Globus pallidus (tissue), 1 donor: Measurements from ENCODE around the gene ARMH3.

Experiments
- DNase-seq: peaks from one replicate; pipeline ENCODE4 v3.0.0-alpha.2; 2015; ENCODE audit warnings: low spot score

Gene ARMH3

DNA sequence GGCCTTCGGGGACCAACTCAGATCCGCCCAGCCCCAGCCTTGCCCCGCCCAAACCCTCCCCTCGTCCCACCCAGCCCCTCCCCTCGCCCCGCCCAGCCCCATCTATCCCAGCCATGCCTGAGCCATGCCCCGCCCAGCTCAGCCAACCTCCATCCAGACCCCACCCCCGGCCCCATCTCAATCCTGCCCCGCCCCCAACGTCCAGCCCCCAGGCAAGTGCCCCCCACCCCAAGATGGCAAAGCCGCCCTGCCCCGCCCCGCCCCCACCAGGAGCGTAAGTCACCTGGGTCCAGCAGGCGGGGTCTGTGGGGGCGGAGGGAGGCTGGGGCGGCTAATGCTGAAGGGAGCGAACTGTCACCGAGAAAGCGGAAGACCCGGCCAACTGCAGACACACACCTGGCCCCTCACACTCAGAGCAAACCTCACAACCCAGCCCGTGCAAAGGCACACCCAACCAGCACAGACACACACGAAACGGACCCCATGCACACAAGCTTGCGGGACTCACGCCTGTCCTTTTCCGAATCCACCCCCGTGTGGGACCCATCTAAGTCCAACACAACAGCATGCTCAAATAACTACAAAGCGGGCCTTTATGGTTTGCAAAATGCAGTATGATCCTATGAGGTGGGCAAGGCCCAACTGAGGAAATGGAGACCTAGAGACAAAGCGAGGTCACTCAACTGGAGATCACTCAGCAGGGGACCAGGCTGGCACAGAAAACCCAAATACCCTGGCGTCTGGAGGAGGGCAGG lies 226.2 kb downstream of the ARMH3 start:
- no peak for DNase-seq

DNA sequence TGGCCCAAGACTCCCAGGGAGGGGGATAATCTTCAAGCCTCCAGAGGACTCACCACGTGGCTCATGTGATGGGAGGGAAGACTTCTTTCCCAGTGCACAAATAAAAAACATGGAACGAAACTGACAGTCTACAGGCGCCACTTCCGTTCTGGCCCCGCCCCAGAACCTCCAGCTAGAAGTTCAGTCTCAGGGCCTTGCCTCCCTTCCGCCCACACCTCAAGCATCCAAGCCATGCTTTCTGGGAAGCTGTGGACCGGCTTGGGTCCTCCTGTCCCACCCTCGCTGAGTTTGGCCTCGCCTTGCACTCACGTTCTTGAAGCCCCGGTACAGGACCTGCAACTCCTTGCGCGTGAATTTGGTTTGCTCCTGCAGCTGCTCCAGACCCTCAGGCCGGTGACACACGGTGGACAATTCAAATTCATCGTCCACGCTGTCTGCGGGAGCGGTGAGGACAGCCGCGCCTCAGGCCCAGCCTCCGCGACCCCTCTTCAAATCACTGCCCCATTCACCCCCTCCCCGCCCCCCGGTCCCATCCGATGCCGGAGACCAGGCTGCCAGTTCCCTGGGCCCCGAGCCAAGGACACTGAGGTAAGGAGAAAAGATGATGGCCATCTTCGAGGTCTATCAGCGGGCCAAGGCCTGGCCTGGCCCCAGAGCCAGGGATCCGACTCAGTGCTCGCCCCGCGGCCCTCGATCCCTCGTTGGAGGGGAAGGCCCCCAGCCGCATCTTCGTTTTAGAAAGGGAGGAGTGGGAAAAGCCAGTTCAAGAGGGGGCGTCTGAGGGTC lies 227.0 kb downstream of the ARMH3 start:
- DNase-seq: no peak

- DNase-seq: no peak
Measured at GRCh38 chr10:101827919-101828600, 227.9 kb downstream of the ARMH3 start.

DNA sequence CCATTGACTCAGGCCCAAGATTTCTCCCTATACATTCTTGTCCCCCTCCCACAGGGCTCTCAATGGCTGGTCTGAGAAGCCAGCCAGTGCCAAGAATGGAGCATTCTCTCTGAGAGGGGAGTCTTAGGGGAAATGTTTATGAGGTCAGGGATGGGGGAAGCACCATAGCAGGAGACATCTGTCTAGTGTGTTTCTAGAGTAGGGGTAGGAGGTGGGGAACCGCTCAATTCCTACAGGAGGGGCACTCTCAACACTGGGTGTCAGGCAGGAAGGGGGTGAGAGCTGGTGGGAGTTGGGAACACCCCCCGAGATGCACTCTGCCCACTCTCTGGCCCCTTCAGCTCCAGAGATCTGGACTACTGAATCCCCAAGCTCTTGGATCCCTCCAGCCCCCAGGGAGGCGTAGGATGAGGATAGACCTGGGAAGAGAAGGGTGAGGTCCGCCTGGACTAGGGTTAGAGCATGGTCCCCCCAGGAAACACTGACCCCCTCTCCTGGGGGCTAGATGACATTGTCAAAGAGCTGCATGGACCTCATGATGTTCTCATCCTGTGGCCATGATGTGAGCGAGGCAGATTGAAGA lies 229.0 kb downstream of the ARMH3 start:
- no peak for DNase-seq

GRCh38 chr10:101824736-101825135 lies 231.2 kb downstream of the ARMH3 start:
- DNase-seq: no peak

DNA sequence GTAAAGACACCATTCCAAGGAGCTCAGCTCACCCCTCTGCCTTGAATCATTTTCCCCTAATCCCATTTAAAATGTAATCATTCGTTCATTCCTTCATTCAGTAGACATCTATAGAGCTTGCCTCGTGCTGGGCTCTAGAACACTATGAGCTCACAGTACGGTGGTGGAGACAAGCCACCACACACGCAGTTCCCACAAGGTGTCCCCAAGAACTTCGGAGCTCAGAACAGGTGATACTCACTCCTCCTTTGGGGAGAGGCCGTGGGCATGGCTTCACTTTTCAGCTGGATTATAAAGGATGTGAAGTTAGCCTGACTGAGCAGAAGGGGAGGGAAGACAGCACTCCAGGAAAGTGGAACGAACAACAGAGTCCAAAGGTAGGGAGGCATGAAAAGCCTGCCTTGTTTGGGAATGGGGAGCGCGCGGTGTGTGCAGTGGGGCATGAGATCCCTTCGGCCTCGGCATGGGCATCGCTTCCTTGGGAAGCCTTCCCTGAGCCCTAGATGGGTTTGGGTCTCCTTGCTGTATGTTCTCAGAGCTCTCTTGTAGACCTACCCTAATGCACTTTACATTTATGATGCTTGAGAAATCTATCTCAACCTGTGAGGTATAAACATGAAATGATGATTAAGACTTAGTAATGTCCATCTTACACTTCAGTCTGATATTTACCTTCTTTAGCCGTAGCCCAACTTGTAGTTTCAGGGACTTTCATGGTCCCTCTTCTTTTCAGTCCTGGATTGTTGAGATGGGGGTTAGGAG lies 236.9 kb downstream of the ARMH3 start:
- DNase-seq: no peak

- peak; percentile 97 for DNase-seq
Measured at GRCh38 chr10:101818119-101818871, 237.7 kb downstream of the ARMH3 start, which contains the start of gene OGA. Gene OGA (minus strand): TSS chr10:101818444. CDS start chr10:101818022, 422 bp downstream.

DNA sequence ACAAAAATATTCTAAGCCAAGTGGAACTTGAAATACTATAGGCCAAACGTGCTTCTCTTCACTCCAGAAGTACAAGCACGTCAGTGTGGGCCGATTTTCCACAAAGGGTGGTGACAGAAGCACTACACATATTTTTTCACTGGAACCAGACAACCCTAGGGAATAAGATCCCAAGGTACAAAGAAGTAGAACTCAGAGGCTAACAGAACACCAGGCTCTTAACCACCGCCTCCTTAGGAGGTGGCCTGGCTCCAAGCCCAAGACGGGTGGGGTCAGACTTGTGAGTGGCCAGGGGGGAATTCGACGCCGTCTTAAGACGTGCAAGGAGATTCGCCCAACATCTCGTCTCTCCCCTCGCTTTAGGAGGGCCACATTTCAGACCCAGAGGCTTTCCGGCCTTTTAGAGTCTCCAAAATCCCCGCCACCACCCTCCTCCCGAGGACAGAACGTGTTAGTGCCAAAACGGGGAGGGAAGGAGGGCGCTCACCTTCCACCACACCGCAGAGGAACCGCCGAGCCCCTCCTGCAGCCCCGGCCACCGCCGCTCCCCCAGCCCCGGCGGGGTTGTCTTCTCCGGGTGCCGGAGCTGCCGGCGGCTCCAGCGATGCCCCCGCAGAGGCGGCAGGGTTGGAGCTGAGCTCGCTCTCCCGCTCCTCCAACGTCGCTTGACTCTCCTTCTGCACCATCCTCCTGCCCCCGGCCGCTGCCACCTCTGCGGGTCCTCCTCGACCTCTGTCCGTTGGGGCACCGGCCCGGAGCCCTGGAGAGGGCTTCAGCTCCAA lies 238.4 kb downstream of the ARMH3 start:
- DNase-seq: peak; percentile 69

DNA sequence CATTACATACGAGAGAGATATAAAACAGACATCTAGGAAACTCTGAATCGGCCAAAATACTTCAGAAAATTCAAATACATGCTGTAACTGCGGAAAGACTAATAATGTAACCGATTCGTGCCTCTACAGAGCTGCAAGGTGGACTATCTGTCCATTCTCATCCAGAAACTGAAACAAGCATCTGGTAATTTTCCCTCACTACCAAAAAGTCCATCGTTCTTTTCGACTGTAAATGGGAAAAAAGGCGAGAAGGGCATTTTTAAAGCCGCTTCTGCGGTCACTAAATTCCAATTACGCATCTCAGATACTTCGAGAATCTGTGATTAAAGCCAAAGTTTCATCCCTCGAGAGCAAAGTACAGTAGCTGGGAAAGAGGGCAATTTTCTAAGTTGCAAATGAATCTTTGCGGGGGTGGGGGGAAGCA lies 239.0 kb downstream of the ARMH3 start:
- no peak for DNase-seq

GRCh38 chr10:101816376-101816775 lies 239.6 kb downstream of the ARMH3 start:
- no peak for DNase-seq

- no peak for DNase-seq
Measured at GRCh38 chr10:101814466-101815071, 241.4 kb downstream of the ARMH3 start.

- no peak for DNase-seq
Measured at GRCh38 chr10:101812606-101813005, 243.4 kb downstream of the ARMH3 start.

GRCh38 chr10:101807158-101807557 lies 248.8 kb downstream of the ARMH3 start:
- no peak for DNase-seq

- DNase-seq: no peak
Measured at GRCh38 chr10:101803511-101803910, 252.5 kb downstream of the ARMH3 start.

DNA sequence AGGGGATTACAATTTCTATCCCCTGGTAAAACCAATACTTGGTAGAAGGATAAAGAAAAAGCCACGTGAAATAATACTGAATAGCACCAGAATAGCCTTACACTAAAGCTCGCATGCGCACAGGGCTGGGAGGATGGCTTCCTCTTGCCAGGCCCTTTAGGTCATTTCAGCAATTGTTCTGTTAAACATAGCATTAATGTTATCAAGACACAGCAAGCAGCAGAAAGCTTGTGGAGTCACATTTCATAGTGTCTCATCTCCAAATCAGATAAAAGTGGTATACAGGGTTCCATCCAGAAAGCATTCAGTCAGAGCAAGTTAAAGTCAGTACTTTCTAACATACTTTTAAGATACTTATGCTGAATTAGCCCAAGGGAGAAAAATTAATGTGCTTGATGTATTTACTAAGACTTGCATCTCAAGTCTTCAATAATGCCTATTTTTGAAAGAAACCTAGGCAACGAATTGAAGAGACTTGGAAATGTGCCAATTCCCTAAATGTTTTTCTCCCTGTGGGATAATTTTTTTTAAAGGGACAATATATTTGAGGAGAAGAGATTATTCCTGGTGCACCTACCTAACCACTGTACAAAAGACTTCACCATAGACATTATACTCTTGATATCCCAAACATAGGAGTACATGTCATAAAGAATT lies 258.4 kb downstream of the ARMH3 start:
- DNase-seq: no peak
